ENCODE measurements around the gene VPS18. TPM values are rescaled to one million over a fixed set of nuclear protein-coding genes. Genes with fewer than 3 reads are reported as not detected.

Gene VPS18
- total RNA-seq, 1 experiment from 2014 or later, result 9.6 TPM

DNA sequence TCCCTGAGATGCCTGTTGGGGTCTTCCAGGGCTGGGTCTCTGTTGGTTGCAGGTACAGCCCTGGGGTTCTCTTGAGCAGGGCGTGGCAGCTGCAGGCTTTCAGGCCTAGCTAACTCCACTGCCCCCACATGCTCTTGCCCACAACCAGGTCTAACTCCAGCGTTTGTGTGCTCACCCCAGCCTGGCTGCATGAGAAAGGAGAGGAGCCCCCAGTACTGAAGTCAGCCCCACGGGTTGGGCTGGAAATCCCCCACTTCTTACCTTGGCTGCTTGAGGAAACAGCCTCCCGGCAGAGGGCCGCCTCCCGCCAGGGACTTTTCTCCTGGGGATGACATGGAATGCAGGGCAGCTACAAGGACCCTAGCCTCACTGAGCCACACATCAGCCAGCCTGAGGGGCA, 18.2 kb downstream of the VPS18 start:
- H2AFZ ChIP-seq, result no peak overlapping the region
- BruUV-seq (replicated peaks), result no TSS peak
- H3K9me3 ChIP-seq (ENCODE audit: insufficient read depth, low read depth), result no peaks in the 10 kb centered on the region
- peaks cover 7% of the 10 kb centered on the region for H3K4me1 ChIP-seq (replicated peaks; ENCODE audit: insufficient read depth)
- H3K79me2 ChIP-seq (ENCODE audit: low read depth), result no peaks in the 10 kb centered on the region
- TF ChIP-seq EZH2 (IDR thresholded peaks at IDR 0.05; ENCODE audit: low read depth) (no peak), CTCF (conservative IDR thresholded peaks at IDR 0.05) (no peak)
- ChIA-PET POLR2A (ENCODE audit: unreplicated experiment) (no interaction called here), CTCF (no interaction called here)
- intact Hi-C loops (cut with micrococcal nuclease; ENCODE audit: unreplicated experiment), result no loop called here
- H3K4me2 ChIP-seq, result no peak overlapping the region
- no peaks in the 10 kb centered on the region for H3K27me3 ChIP-seq (ENCODE audit: insufficient read depth, low read depth)
- H3K36me3 ChIP-seq (ENCODE audit: low read depth), result no peaks in the 10 kb centered on the region
- no peak for DNase-seq
- no peaks in the 10 kb centered on the region for H3K9me2 ChIP-seq (ENCODE audit: insufficient read depth)
- no peaks in the 10 kb centered on the region for H4K20me1 ChIP-seq (ENCODE audit: insufficient read depth)
- peaks cover 5% of the 10 kb centered on the region; the same call in 1 of the 2 replicates for H3F3A ChIP-seq (ENCODE audit: insufficient read depth, low read depth)
- no peak overlapping the region for H3K4me3 ChIP-seq
- no peak overlapping the region for H3K27ac ChIP-seq

GRCh38 chr15:40914013-40914412, 19.8 kb downstream of the VPS18 start:
- TF ChIP-seq CTCF (conservative IDR thresholded peaks at IDR 0.05) (no peak), EZH2 (IDR thresholded peaks at IDR 0.05; ENCODE audit: low read depth) (no peak)
- Histone ChIP-seq H3F3A (ENCODE audit: insufficient read depth, low read depth) (no peaks in the 10 kb centered on the region), H3K27me3 (ENCODE audit: insufficient read depth, low read depth) (no peaks in the 10 kb centered on the region), H3K9me3 (ENCODE audit: insufficient read depth, low read depth) (no peaks in the 10 kb centered on the region), H3K4me2 (no peak overlapping the region), H3K27ac (no peak overlapping the region), H3K9me2 (ENCODE audit: insufficient read depth) (no peaks in the 10 kb centered on the region), H3K4me1 (replicated peaks; ENCODE audit: insufficient read depth) (no peaks in the 10 kb centered on the region), H4K20me1 (ENCODE audit: insufficient read depth) (no peaks in the 10 kb centered on the region), H3K79me2 (ENCODE audit: low read depth) (no peaks in the 10 kb centered on the region), H2AFZ (no peak overlapping the region), H3K36me3 (ENCODE audit: low read depth) (no peaks in the 10 kb centered on the region), H3K4me3 (no peak overlapping the region)
- intact Hi-C loops (cut with micrococcal nuclease; ENCODE audit: unreplicated experiment), result no loop called here
- no peak for DNase-seq
- ChIA-PET POLR2A (ENCODE audit: unreplicated experiment) (no interaction called here), CTCF (no interaction called here)
- BruUV-seq (replicated peaks), result no TSS peak

DNA sequence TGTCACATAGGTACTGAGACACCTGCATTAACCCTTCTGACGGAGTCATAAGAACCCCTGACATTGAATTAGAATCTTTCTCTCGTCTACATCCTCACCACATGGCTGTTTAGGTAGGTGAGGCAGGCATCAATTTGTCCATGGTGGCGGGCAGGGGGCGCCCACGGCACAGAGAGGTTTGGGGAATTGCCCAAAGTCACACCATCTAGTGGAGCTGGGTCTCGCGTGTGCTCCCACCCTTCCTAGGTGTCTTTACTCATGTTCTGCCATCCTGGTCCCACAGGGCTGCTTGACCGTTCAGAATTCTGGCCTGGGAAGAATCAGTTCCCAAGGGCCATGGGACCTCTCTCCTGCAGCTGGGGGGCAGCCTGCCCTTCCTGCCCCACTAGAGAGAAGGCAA, 20.2 kb downstream of the VPS18 start:
- TF ChIP-seq EZH2 (IDR thresholded peaks at IDR 0.05; ENCODE audit: low read depth), result no peak
- no peak for TF ChIP-seq CTCF (conservative IDR thresholded peaks at IDR 0.05)
- BruUV-seq (replicated peaks), result no TSS peak
- Histone ChIP-seq H3K9me2 (ENCODE audit: insufficient read depth) (no peaks in the 10 kb centered on the region), H3K9me3 (ENCODE audit: insufficient read depth, low read depth) (no peaks in the 10 kb centered on the region), H3F3A (ENCODE audit: insufficient read depth, low read depth) (no peaks in the 10 kb centered on the region), H2AFZ (no peak overlapping the region), H3K79me2 (ENCODE audit: low read depth) (no peaks in the 10 kb centered on the region), H3K4me1 (replicated peaks; ENCODE audit: insufficient read depth) (no peaks in the 10 kb centered on the region), H3K27me3 (ENCODE audit: insufficient read depth, low read depth) (no peaks in the 10 kb centered on the region), H3K36me3 (ENCODE audit: low read depth) (no peaks in the 10 kb centered on the region), H3K4me3 (no peak overlapping the region), H3K4me2 (no peak overlapping the region), H4K20me1 (ENCODE audit: insufficient read depth) (no peaks in the 10 kb centered on the region), H3K27ac (no peak overlapping the region)
- no peak for DNase-seq
- ChIA-PET CTCF (no interaction called here), POLR2A (ENCODE audit: unreplicated experiment) (no interaction called here)
- intact Hi-C loops (cut with micrococcal nuclease; ENCODE audit: unreplicated experiment), result no loop called here

All from PC-9 (cell line).